HK-2 (cell line): ENCODE results near the gene KDM3B.
A peak's percentile ranks its signal among the peaks of the same experiment; 100 is the strongest.

Experiments used
- DNase-seq: peaks from one replicate; pipeline ENCODE4 v3.0.0-alpha.2; 2018; ENCODE audit not compliant: unreplicated experiment

The KDM3B gene

DNA sequence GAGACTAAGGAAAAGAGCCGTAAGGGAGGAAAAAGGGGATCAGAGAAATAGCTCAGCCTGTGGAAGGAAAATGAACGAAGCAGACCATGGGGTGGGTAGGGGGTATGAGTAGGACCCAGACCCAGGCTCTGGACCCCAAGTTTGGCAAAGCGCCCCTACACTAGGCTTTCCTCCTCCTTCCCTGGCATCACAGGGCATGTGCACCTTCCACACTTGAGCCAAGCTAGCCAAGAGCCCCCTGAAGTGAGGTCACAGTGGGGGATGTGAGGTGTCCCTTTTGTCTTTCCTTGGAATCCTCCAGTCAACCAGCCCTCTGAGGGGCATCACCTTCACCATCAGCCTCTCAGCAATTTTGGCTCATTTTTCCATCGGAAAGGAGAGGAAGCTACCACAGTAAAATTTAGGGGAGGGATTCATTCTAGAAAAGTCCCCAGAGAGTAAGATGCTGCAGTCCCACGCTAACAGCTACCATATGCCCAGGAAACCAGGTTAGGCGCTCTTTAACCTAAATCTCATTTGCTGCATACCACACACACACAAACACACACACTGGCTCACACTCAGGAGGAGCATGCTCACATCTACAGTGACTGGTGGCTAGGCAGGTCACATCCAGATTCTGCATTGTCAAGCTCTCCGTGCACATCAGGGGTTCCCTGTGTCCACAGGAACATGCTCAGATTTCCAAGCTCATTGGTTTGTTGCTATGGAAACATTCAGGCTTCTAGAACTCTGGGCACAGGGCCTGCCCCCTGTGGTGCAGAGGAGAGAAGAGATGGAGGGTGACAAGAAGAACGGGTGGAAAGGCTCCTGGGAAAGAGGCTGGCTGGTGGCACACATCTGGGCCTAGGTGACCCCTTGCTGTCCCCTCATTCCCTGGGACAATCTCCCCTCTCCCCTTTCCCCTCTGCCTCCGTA is 96.3 kb downstream of the KDM3B start:
- DNase-seq, result no peak

DNA sequence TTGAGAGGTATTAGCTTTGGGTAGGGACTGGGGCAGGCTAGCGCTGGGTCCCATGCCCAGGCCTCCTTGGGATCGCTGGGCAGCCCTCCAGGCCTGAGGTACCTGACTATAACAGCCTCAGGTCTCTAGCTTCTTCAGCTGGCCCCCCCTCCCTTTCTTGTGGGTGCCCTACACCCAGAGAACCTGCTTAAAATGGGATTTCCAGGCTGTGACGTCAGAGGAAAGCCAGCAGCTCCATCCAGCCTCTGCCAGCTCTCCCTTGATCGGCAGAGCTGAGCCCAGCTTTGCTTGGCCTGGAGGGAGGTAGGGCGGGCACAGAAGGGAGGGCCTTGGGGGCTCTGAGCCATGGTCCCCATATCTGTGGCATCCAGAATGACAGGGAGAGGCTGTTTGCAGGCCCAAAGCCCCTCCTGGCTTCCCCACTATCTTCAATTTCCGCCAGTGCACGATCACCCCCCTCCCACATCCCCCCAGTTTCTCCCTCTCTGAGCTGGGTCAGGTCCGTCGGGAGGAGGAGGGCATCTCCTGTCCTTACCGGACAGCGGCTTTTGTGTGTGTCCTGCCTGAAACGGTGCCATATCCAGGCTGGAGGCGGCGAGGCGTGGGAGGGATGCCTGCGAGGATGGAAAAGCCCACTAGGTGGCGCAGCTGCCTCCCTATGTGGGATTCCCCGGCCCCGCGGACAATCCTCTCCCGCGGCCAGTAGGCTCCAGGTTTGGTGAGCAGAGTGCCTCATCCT is 97.2 kb downstream of the KDM3B start:
- DNase-seq, result peak; percentile 86

DNA sequence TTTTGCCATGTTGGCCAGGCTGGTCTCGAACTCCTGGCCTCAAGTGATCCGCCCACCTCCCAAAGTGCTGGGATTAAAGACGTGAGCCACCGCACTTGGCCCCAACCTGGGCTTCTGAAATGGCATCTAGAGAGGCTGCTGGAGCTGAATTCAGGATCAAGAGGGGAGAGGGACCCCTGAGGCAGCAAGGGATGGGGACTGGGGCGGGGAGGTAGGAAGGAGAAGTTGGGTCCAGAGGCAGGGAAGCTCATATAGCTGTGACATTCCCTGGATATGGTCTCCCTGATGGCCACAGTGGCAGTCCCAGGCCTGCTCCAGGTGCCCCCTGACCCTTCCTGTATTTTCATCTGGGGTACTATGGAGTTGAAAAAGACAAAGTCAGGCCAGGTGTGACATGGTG is 98.5 kb downstream of the KDM3B start:
- DNase-seq, result no peak

DNA sequence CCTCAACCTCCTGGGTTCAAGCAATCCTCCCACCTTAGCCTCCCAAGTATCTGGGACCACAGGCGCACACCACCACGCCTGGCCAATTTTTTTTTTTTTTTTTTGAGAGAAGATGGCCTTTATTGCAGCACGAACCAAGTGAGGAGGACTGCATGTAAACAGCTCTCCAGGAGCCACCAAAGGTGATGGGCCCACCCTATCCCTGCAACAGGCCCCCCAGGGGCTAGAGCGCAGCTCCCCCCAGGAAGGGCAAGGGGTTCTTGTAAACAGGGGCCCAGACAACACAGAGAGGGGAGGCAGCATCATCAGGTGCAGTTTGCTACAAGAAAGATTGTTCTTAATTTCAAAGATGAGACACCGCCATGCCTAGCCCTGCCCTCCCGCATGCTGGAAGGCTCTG is 100.2 kb downstream of the KDM3B start:
- DNase-seq, result no peak

DNA sequence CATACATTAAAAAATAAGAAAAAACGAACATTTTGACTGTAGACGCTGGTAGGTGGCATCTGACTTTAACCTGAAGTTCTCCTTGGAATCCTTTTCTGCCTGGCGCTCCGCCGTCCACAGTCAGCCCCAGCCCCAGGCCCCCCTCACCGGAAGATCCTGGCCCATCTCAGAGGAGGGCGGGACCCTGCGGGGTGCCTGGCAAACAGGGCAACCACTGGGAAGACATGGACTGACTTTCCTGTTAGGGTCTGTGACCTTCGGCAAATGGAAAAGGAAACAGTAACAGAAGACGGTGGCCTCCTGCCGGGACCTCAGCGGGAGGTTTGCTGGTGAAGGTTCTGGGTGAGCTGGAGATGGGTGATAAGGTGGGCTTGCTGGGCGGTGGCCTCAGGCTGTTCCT is 101.1 kb downstream of the KDM3B start:
- DNase-seq, result no peak

DNA sequence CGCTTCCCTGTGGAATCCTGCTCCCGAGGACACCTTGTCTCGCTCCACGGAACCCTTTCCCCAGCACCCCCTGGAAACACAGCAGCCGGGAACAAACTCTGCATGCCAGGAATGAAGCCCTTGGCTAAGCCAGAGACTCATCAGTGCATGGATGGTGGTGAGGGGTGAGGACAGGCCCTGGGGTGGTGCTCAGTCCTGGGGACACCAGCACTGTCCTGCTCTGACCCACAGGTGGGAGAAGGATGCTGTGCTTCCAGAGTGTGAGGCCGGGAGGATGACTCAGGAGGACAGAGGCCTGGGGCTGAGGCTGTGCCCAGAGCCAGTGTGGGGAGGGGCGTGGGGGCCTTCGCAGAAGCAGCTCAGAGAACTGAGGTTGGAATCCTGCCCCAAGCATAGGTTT is 101.6 kb downstream of the KDM3B start:
- no peak for DNase-seq

DNA sequence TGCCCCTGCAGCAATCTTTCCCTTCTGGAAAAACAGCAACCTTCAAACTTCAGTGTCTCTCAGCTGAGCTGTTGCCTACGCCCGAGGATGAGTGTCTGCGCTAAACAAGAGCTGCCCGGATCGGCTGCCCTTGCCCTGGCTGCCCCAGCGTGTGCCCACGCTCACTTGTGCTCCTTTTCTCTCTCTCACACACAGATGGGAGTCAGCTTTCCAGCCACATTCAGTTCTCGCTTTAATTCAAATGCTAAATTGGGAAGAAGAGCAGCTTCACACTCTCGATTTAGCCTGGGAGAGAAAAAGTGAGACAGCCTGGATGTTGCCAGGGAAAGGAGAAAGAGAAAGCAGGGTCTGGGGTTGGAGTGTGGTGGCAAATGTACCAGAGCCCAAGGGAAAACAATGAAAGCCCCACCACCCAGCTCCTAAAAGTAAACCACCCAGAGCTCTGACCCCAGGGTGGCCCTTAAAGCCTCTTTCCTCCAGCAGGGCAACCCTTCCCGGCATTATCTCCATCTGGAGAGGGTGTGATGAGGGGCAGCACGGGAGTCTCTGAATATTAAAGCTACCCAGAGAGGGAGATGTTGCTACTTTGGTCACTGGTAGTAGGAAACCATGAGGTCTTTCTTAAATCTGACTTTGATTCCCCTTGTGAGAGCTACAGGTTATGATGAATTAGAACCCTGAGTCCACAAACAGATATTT is 102.9 kb downstream of the KDM3B start:
- DNase-seq, result no peak

DNA sequence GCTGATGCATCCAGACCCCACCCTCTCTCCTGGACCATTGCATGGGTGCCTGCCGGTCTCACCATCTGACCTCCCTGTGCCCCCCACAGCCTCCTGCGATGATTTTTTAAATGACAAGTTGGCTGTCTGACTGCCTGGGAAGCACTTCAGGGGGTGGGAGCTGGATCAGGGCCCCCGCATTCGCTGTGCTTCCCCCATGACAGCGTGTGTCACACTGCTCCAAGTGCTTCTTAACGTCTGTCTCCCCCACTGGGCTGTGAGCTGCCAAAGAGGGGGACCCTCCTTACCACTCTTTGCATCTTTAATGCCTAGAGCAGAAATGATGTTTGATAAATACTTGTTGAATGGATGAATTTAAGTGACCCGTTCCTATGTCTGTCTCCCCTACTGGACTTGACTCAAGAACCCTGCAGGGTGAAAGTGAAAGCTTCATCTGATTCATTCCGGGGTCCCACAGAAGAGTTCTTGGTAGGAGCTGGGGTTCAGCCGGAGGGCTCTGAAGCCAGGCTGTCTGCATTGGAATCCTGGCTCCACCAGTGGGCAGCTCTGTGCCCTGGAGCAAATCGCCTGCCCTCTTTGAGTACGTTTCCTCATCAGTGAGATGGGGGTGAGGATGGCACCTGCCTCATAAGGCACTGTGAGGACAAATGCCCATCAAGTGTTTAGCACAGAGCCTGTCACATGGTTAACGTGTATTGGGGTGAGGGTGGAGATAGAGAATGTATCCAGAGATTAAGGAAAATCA is 105.2 kb downstream of the KDM3B start:
- DNase-seq, result no peak

DNA sequence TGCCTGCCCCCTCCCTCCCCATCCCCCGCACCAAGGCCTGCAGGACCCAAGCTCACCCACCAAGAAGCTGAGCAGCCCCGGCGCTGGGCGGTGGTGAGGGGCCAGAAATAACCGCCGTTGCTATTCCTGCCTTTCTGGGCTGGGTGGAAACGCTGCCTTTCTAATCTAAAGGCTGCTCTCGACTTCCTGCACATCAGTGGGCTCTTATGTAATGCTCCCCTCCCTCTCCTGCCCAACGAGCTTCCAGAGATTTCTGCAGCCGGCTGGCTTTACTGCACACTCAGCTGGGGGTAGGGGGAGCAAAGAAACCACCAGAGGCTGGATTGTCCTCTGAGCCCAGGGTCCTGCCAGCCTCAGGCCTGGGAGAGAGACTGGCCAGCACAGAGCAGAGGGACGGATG is 105.9 kb downstream of the KDM3B start:
- DNase-seq, result no peak

DNA sequence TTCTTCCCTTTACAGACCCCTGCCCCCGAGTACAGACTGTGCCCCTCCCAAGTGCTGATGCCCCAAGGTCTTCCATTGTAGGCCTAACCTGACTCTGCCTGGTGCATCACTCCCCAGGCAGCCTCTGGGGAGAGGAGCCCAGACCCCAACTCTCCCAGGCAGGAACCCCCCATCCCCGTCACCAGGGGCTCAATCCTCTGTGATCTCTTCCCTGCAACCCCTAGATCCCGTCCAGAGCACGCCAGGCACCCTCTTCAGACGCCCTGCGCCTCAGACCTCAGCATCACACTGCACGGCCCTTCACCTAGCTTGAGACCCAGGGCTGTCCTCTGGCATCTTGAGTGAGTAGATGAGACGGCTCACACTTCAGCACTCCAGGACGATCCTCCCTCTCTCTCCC is 106.4 kb downstream of the KDM3B start:
- no peak for DNase-seq

DNA sequence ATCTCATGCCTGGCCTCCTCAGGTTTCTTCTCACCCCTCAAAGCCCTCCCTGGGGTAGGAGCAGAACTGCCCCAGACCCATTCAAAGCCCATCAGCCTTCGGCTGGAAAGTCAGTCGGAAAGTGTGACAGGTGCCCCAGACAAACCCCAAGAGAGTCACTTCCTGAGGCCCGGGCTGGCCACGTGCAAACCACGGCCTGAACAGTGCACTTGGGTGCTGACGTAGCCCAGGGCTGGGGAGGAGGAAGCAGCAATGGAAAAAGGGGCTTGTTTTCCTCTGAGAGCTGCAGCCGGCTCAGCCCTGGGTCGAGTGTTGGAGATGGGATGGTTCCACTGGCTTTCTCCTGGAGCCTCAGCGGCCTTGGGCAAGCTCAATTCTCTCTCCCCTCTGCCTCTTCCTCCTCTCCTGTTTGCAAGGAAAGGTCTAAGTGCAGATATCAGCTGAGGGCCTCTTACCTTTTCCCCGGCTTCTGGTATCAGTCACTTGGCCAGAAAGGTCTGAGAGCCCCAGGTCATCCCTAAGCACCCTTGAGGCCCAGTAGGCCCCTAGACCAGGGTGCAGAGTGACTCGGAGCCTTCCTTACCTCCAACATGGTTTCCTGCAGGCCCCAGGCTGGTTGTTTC is 106.9 kb downstream of the KDM3B start:
- no peak for DNase-seq

DNA sequence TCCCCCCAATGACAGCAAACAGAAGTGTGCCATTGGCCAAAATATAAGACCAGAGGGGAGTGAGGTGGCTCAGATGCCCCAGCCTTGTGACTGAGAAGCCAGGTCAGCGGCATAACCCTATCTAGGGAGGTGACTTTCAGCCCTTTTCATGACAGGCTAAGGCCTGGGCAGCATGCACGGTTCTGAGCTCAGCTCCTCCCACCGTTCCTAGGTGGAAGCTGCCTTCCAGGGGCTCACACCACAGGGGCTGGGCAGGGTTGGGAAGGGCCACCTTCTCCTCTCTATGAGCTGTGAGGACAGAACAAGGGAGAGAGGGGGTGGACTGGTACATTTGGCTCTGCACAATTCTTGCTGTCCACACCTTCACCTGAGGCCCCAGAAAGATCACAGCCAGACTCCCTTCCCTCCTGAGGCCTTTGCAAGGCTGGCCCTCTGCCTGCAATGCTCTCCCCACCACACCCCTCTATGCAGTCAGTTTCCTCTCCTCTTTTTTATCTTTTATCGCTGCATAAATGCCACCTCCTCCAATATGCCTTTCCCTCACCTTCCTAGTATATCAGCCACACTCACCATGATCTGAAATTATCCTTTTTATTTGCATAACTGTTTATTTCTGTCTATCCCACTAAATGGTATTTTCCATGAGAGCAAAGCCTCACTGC is 107.7 kb downstream of the KDM3B start:
- no peak for DNase-seq

DNA sequence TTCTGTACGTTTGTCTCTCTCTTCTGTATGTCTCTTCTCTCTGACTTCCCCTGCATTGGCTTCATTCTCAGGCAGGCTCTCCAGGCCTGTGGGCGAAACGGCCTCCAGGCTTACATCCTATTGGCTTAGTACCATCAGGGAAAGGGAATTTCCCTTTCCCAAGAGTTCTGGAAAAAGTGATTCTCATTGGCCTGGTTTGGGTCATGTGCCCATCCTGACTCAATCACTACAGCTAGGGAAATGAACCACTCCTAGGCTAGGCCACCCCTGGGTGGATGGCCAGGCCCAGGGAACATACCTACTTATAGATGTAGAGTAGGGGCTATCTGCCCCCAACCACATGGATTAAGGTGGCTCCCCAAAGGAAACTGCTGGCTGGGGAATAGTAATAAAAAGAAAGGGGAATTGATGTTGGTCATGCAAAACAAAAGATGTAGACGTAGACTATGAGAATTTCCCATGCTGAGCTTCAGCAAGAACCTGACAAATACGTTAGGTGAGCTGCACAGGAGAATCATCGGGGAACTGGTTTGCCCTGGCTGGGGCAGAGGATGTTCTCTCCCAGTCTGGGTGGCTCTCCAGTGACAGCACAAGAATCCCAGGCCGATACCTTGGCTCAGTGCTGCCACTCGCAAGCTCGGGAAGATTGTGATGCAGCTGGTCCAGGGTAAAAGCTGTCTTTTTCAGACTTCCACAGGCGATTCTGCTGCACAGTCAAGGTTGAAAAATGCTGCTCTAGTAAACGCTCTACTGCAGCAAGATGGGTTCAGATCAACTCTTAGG is 109.0 kb downstream of the KDM3B start:
- DNase-seq, result peak; percentile 55

DNA sequence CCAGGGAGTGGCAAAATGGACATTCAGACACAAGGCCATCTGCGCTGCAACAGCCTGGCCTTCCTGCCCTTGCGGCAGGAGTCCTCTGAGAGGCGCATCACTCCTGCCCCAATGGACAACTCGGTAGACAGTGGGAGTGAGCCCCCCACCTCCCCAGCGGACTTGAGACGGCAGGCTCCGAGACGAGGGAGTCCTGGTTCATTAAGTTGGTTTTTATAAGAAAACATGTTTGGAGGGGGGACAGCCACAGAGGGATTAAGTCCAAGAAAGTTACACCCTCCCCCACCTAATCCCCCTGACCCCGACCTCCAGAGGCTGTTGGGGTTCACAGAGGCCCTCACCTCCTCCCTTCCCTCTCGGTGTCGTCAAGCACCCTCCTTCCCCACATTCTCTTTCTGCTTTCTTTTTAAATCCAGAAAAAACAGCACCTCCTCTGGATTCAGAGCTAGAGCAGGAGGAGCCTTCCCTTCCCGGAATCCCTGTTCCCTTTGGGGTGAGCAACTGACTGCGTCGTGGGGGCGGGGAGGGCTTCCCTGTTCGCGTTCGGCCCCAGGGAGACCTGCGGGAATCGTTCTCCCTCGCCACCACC is 111.0 kb downstream of the KDM3B start:
- DNase-seq, result no peak

DNA sequence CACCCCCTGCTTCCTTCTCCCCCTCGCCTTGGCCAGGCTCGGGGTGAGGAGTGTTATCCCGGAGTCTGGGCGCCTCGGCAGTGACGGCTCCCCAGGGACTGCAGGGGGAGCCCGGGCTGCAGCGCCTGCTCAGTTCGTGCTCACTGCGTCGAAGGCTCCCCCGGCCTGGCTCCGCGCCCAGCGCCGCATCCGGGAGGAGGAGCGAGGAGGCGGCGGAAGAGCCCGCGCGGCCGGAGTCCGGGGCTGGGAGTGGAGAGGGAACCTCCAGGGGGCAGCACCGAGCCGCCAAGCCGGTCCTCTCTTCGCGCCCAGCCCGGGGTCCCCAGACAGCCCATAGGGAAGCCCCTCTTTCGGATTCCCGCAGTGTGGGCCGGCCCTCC is 111.5 kb downstream of the KDM3B start:
- peak; percentile 90 for DNase-seq

DNA sequence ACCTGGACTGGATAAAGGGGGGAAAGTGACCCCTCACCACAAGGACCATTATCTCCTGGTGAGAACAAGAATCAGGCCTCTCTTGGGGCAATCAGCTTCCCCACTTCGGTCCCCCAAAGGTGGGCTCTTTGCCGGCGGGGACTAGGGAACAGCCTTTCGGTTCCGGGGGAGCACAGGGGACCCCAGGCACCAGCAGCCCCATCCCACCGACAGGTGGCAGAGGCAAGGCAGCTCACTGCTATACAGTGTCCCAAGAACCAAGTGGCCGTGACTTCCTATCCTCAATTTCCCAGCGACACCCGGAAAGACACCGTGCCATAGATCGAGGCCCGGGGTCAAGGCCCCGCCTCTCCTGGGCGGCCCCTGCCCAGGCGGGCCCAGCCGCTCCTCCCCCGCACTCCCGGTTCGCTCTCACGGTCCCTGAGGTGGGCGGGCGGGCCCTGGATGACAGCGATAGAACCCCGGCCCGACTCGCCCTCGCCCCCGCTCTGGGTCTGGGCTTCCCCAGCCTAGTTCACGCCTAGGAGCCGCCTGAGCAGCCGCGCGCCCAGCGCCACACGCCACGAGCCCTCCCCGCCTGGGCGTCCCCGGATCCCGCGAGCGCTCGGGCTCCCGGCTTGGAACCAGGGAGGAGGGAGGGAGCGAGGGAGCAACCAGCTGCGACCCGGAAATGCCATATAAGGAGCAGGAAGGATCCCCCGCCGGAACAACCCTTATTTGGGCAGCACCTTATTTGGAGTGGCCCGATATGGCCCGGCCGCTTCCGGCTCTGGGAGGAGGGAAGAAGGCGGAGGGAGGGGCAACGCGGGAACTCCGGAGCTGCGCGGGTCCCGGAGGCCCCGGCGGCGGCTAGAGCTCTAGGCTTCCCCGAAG is 112.1 kb downstream of the KDM3B start:
- DNase-seq, result peak; percentile 91

DNA sequence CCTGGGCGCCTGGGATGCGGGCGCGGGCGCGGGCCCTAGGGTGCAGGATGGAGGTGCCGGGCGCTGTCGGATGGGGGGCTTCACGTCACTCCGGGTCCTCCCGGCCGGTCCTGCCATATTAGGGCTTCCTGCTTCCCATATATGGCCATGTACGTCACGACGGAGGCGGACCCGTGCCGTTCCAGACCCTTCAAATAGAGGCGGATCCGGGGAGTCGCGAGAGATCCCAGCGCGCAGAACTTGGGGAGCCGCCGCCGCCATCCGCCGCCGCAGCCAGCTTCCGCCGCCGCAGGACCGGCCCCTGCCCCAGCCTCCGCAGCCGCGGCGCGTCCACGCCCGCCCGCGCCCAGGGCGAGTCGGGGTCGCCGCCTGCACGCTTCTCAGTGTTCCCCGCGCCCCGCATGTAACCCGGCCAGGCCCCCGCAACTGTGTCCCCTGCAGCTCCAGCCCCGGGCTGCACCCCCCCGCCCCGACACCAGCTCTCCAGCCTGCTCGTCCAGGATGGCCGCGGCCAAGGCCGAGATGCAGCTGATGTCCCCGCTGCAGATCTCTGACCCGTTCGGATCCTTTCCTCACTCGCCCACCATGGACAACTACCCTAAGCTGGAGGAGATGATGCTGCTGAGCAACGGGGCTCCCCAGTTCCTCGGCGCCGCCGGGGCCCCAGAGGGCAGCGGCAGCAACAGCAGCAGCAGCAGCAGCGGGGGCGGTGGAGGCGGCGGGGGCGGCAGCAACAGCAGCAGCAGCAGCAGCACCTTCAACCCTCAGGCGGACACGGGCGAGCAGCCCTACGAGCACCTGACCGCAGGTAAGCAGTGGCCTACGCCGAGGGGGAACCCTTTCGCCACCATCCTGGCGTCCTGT is 113.0 kb downstream of the KDM3B start, which contains the start of gene EGR1:
TSS of gene EGR1 (plus strand) at position 219 of the 864 bp plus-strand sequence. CDS start at position 502, 283 bp downstream.
- peak; percentile 88 for DNase-seq
